GF-D8 (cell line): ENCODE measurements around the gene SREBF1.

Source experiments
- DNase-seq: peaks from one replicate; lab custom pipeline; 2025; lab: John Stamatoyannopoulos, UW

SREBF1 gene

GRCh38 chr17:17840751-17841591 is 4.2 kb upstream of the SREBF1 start:
- no peak for DNase-seq

GRCh38 chr17:17839791-17840707 is 3.3 kb upstream of the SREBF1 start:
- peak; percentile 11 for DNase-seq

GRCh38 chr17:17837966-17838962 is 1.5 kb upstream of the SREBF1 start:
- DNase-seq, result peak; percentile 32

- DNase-seq, result no peak
Measured at GRCh38 chr17:17837380-17837821, 615 bp upstream of the SREBF1 start.

GRCh38 chr17:17836250-17836817 is 452 bp downstream of the SREBF1 start:
- peak; percentile 61 for DNase-seq

GRCh38 chr17:17835415-17836249 is 1.2 kb downstream of the SREBF1 start:
- no peak for DNase-seq

GRCh38 chr17:17834974-17835373 is 1.8 kb downstream of the SREBF1 start:
- no peak for DNase-seq

- DNase-seq, result no peak
Measured at GRCh38 chr17:17833658-17834357, 3.0 kb downstream of the SREBF1 start.

GRCh38 chr17:17832032-17832363 is 4.8 kb downstream of the SREBF1 start:
- no peak for DNase-seq

- no peak for DNase-seq
Measured at GRCh38 chr17:17831208-17832031, 5.4 kb downstream of the SREBF1 start.

- no peak for DNase-seq
Measured at GRCh38 chr17:17830740-17831207, 6.0 kb downstream of the SREBF1 start.

- no peak for DNase-seq
Measured at GRCh38 chr17:17830269-17830567, 6.6 kb downstream of the SREBF1 start.

- DNase-seq, result no peak
Measured at GRCh38 chr17:17827826-17828621, 8.8 kb downstream of the SREBF1 start.

GRCh38 chr17:17826942-17827785 is 9.6 kb downstream of the SREBF1 start:
- no peak for DNase-seq

- peak; percentile 26 for DNase-seq
Measured at GRCh38 chr17:17826342-17826713, 10.5 kb downstream of the SREBF1 start.

- no peak for DNase-seq
Measured at GRCh38 chr17:17824783-17825614, 11.8 kb downstream of the SREBF1 start.
